ENCODE measurements around the gene PI4KA.
A peak's percentile ranks its signal among the peaks of the same experiment; 100 is the strongest.

The PI4KA gene

DNA sequence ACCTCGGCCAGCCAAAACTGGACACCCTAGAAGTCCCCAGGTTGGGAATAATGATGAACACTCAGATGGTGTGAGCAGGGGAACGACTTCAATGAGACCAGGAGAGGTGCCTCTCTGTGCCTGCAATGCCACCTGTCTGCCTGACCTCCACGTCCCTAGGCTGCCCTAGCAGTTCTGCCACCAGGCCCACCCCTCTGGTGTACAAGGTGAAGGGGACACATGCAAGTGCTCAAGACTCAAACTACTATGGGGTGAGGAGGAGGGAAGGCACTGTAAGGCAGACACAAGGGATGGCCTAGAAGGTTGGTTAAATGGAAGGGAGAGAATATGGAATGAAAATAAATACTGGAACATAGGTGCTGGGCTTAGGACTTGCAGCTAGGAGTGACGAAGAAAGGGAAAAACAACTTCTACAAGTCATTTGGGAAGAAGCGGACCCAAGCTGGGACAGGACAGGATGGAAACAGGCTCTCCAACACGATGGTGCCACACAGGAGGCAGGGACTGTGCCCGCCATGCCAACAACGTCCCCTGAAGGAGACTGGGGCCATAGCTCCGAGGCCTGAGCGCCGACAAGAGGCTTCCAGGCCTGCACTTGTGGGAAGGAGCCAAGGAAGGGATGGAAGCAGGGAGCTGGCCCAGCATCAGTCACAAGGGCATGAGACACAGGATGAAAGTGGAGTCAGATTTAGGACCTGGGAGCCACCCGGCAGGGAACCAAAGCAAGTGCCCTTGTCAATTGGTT is 66.2 kb downstream of the PI4KA start:
- no peak for DNase-seq

- no peak for DNase-seq
Observed at GRCh38 chr22:20788627-20789344, 69.8 kb downstream of the PI4KA start.

GRCh38 chr22:20787746-20788626 is 70.6 kb downstream of the PI4KA start:
- no peak for DNase-seq

DNA sequence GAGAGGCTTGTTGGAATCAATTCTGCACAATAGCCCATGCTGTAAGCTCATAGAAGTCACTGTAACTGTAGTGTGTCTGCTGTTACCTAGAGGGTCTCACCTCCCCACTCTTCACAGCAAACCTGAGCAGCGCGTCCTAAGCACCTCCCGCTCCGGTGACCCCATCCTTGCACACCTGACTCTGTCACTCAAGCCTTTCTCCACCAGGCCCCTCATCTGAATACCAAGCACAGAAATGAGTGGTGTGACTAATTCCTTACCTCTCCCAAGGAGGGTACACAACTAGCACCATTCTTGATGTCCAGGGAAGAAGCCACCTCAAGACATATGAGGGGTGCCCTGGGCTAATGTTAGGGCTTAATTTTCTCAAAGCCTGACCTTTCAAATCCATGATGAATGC is 71.4 kb downstream of the PI4KA start:
- no peak for DNase-seq

DNA sequence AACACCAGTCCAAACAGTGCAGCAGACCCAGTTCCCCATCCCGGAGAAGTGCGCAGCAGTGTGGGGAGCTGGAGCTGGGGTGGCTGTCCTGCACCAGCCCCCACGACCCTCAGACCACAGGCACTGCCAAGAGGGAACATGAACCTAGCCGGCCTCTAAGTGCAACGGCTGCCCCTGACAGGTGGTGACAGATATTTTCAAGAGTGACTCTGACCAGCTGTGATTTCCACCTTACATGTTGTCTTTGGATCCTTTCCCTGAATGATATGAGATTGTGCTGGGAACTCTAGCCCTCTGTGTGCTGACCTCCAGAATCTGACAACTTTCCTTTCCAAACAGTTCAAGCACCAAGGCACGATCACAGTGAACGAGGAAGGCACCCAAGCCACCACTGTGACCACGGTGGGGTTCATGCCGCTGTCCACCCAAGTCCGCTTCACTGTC is 72.1 kb downstream of the PI4KA start:
- no peak for DNase-seq

GRCh38 chr22:20786048-20786447 is 72.6 kb downstream of the PI4KA start:
- no peak for DNase-seq

DNA sequence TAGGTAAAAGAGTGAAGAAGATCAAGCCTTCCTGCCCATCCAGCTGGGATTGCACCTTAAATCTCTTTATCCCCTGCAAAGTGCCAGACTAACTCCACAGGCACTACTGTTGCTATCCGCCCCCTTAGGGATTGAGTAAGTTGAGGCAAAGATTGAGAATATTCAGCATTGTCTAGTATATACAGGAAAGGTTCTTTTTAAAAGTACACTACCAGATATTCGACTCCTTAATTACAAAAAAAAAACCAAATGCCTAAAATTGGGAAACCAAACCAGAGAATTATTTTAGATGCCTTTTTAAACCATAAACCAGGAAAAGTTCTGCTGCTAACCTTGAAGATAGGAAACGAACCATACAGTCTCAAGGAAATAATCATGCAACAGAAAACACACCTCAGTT is 73.2 kb downstream of the PI4KA start:
- no peak for DNase-seq

DNA sequence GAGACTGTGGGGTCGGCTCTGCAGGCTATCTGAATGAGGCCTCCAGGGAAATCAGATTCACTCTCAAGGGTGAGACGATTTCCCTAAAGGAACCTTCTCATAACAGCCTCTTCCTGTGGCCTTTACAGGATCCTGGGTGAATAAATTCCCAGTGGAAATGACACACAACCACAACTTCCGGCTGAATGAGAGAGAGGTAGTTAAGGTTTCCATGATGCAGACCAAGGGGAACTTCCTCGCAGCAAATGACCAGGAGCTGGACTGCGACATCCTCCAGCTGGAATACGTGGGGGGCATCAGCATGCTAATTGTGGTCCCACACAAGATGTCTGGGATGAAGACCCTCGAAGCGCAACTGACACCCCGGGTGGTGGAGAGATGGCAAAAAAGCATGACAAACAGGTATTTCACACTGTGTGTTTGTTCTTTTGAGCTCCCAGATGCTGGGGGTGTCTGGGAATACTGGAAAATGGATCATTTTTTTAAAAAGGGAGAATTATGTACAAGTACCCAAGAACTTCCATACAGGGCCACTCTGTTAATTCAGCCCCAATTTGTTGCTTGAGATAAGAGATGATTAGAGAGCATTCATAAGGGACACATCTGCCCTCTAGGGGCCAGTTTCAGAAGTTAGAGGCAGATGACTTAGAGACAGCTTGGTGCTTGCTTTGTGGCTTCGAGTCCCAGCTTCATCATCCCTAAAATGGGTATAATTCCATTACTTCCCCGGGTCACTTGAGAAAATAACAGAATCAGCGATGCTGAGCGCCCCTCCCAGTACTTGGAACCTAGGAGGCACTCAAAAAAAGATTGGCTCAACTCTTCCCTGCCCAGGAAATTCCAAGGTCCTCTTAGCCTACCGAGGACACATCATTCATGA is 74.5 kb downstream of the PI4KA start:
- DNase-seq, result peak; percentile 48

GRCh38 chr22:20783300-20783673 is 75.3 kb downstream of the PI4KA start:
- no peak for DNase-seq

- DNase-seq, result no peak
Observed at GRCh38 chr22:20782596-20783299, 75.9 kb downstream of the PI4KA start.

DNA sequence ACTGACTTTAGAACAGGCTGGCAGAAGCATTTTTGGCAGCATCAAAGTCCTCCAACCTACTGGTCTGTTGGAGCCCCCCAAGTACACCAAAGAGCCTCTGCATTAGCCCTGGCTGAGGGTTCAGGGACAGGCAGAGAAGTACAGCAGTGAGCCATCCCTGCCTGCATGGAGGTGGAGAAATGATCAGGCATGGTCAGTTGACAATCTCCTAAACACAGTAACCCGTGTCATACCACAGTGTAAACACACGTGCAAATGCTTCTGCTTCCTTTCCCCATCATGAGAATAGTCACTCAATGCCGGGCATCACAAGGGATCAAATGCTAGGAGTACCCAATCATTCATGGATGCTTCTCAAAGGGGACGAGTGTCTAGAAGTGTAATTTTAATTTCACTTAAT is 76.5 kb downstream of the PI4KA start:
- no peak for DNase-seq

DNA sequence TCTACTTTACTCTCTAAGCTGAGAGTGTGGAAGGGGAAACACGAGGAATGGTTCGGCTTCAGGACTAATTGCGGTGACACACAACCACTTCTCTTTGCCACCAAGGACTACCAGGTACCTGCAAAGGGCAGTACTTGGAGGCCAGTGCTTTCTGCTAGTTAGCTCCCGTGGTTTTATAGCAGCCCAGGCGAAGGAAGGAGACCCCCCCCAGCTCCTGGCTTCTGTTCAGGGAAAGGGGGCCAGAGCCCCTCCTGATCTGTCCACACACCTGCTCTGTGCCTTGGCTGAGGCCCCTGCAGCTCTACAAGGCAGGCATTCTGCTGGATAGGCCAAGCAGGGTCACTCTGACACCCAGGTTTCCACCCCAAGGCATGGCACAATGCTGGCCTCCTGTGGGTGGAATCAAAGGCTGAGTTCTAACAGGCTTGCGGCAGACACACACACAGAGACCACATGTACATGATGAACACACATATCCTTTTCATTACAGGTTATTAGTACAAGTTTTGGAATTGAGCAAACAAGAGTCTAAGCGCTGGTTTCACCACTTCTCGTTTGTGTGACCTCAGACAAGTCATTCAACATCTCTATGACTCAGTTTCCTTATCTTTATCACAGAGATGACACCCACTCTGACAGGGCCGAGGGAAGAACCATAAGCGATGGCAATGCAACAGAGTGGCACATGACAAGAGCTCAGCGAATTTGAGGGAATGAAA is 77.2 kb downstream of the PI4KA start:
- no peak for DNase-seq

DNA sequence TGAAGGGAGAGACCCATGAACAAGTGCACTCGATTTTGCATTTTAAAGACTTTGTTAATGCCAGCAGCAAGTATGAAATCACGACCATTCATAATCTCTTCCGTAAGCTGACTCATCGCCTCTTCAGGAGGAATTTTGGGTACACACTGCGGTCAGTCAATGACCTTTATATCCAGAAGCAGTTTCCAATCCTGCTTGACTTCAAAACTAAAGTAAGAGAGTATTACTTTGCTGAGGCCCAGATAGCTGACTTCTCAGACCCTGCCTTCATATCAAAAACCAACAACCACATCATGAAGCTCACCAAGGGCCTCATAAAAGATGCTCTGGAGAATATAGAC is 78.8 kb downstream of the PI4KA start:
- no peak for DNase-seq

- no peak for DNase-seq
Observed at GRCh38 chr22:20779014-20779817, 79.4 kb downstream of the PI4KA start.

GRCh38 chr22:20777420-20778177 is 81.0 kb downstream of the PI4KA start:
- no peak for DNase-seq

- no peak for DNase-seq
Observed at GRCh38 chr22:20776624-20777405, 81.8 kb downstream of the PI4KA start.

DNA sequence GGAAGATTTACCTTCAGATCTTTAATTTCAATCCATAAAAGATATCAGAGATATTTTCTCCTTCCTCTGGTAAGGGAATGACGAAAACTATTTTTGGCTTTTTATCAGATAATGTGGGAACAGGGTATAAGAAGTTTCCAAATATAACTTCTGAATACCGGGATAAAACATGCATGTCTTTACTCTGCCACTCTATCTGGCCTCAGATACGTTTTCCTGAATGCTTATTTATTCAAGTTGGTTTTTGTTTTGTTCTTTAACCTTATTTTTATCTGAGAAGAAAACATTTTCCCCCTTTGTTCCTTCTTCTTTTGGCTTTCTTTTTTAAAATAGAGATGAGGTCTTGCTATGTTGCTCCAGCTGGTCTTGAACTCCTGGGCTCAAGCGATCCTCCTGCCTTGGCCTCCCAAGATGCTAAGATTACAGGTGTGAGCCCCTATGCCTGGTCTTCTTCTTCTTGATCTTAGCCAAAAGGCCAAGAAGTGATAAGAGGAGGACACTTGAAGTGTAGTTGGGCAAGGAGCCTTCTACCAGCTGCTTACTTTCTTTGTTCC is 83.2 kb downstream of the PI4KA start:
- no peak for DNase-seq

- no peak for DNase-seq
Observed at GRCh38 chr22:20774882-20775281, 83.7 kb downstream of the PI4KA start.
